Measurements from ENCODE around the gene PGAP2. TPM values are rescaled to one million over a fixed set of nuclear protein-coding genes. Genes with fewer than 3 reads are reported as not detected.

The PGAP2 gene
- total and polyA plus RNA-seq, 8 donors: 13.5 to 32.9 (median 18.8) TPM

DNA sequence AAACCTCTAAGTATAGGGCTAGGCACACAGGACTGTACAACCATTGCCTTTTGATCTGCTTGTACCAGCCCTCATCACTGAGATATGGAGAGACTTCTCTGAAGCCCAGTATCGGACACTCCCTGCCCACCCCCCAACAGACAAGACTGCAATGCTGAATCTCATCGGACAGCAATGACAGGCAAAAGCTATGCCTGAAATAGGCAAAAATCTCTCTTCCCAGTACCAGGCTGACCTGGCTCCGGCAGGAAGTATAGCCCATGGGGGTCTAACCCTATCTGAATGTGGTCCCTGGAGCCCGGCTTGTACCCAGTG lies 25.9 kb downstream of the PGAP2 start:
- 90 to 92% methylated on average over 4 of the region's 4 CpGs for WGBS, 2 donors
- Histone ChIP-seq H3K9me3 (no peaks in the 10 kb centered on the region), H3K27ac (no peak overlapping the region), H3K4me3 (no peak overlapping the region), H3K36me3 (no peaks in the 10 kb centered on the region), H3K4me1 (peaks cover 7 to 13% (median 9%) of the 10 kb centered on the region in 3 donors), H3K27me3 (no peaks in the 10 kb centered on the region)
- DNase-seq (no peak), FAIRE-seq (no peak), ATAC-seq (no peak)
- TF ChIP-seq, protein P1, sequence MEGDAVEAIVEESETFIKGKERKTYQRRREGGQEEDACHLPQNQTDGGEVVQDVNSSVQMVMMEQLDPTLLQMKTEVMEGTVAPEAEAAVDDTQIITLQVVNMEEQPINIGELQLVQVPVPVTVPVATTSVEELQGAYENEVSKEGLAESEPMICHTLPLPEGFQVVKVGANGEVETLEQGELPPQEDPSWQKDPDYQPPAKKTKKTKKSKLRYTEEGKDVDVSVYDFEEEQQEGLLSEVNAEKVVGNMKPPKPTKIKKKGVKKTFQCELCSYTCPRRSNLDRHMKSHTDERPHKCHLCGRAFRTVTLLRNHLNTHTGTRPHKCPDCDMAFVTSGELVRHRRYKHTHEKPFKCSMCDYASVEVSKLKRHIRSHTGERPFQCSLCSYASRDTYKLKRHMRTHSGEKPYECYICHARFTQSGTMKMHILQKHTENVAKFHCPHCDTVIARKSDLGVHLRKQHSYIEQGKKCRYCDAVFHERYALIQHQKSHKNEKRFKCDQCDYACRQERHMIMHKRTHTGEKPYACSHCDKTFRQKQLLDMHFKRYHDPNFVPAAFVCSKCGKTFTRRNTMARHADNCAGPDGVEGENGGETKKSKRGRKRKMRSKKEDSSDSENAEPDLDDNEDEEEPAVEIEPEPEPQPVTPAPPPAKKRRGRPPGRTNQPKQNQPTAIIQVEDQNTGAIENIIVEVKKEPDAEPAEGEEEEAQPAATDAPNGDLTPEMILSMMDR (IDR thresholded peaks at IDR 0.05): no peak
- intact Hi-C loops (cut with DNase I): no loop called here

DNA sequence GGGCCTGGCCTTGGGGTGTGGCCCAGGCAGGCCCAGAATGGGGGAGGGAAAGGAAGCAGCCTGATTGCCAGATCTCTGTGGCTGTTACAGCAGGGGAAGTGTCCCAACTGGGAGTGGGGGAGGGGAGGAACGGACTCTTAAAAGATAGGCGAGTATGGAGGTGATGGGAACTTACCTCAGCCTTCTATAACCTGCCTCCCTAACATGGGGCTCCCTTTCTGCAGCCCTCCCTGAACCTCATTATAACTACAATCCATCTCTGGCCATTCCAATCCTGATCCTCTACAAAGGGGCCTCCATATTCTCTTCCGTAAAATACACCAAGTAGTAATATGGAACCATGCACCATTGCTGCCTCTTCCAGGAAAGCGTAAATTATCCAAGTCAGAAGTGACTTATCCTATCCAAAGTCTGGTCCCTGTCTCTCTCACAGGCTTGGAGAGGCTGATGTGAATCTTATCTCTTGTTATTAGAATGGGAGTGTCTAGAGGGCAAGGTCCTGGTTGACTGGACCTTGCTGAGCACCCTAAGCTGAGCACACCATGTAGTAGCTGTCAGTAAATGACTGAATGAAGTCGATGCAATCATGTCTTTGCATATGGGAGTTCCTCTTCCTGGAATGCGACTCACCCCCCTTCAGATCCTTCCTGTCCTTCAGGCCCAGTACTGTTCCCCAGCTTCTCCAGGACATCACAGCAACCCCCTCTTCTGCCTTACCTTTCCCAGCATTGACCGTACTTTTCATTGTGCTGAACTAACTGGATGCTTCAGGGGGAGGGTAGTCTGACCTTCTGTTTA lies 26.5 kb downstream of the PGAP2 start:
- peaks cover 7 to 15% (median 10%) of the 10 kb centered on the region in 3 donors for H3K4me1 ChIP-seq
- DNase-seq: peak in 1 of 6 donors; percentile 56
- no peak for FAIRE-seq

DNA sequence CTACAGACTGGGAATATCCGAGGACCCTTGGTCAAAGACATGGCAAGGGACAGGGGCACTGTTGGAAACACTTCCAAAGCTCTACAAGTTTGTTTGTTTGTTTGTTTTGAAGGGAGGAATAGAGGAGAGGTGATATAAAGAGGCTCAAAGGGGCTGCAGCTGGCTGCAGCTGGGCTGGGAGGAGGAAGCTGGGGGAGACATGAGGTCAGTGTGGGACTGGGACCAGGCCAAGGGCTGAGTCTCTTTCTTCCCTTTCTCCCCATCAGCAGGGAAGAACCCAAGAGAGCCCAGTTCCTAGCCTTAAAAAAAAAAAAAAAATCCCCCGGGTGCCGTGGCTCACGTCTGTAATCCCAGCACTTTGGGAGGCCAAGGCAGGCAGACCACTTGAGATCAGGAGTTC lies 27.4 kb downstream of the PGAP2 start:
- Histone ChIP-seq H3K27me3 (no peaks in the 10 kb centered on the region), H3K36me3 (no peaks in the 10 kb centered on the region), H3K9me3 (no peaks in the 10 kb centered on the region), H3K27ac (no peak overlapping the region), H3K4me1 (peaks cover 7 to 16% (median 12%) of the 10 kb centered on the region in 3 donors), H3K4me3 (no peak overlapping the region)
- ATAC-seq (peak in 1 of 4 donors; percentile 8), FAIRE-seq (no peak), DNase-seq (no peak)
- WGBS, 2 donors: 88 to 89% methylated on average over 4 of the region's 4 CpGs
- TF ChIP-seq, protein P1 (IDR thresholded peaks at IDR 0.05): no peak
- intact Hi-C loops (cut with DNase I): no loop called here

More for the DNA sequence above, 26.5 kb downstream of the PGAP2 start:
- TF ChIP-seq, protein P1 (IDR thresholded peaks at IDR 0.05): no peak
- Histone ChIP-seq H3K9me3 (no peaks in the 10 kb centered on the region), H3K27ac (no peak overlapping the region), H3K36me3 (no peaks in the 10 kb centered on the region), H3K4me3 (no peak overlapping the region), H3K27me3 (no peaks in the 10 kb centered on the region)
- WGBS, 2 donors: 86 to 96% methylated on average over 7 of the region's 7 CpGs
- intact Hi-C loops (cut with DNase I): no loop called here
- peak in 3 of 4 donors; percentile 11 to 20 (median 12) for ATAC-seq

DNA sequence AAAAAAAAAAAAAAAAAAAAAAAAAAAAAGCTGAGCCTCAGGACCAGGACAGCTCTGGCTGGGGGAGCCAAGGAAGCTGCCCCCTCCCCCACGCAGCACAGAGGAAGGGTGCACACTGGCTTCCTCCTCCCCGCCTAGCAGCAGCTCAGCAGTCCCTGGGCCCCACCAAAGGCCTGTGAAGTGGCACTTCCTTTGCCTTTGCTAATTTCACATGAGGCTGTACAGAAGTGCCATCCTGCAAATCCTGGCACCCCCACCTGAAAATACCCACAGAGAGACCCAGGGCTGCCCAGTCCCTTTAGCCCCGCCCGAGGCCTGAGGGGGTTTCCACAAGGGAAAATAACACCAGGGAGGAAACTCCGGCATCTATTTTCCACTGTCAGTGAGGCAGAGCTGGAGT lies 28.5 kb downstream of the PGAP2 start:
- DNase-seq: peak in 1 of 6 donors; percentile 36
- H3K9me3 ChIP-seq: no peaks in the 10 kb centered on the region
- TF ChIP-seq, protein P1 (IDR thresholded peaks at IDR 0.05): no peak
- intact Hi-C loops (cut with DNase I): no loop called here
- peak overlapping the region in 1 of 4 donors; percentile 12 for H3K4me3 ChIP-seq
- no peaks in the 10 kb centered on the region for H3K27me3 ChIP-seq
- FAIRE-seq: no peak
- WGBS, 2 donors: 80 to 86% methylated on average over 5 of the region's 5 CpGs
- ATAC-seq: no peak
- no peaks in the 10 kb centered on the region for H3K36me3 ChIP-seq
- peak overlapping the region in 1 of 4 donors; percentile 27 for H3K27ac ChIP-seq
- H3K4me1 ChIP-seq: peaks cover 7 to 18% (median 12%) of the 10 kb centered on the region in 3 donors

DNA sequence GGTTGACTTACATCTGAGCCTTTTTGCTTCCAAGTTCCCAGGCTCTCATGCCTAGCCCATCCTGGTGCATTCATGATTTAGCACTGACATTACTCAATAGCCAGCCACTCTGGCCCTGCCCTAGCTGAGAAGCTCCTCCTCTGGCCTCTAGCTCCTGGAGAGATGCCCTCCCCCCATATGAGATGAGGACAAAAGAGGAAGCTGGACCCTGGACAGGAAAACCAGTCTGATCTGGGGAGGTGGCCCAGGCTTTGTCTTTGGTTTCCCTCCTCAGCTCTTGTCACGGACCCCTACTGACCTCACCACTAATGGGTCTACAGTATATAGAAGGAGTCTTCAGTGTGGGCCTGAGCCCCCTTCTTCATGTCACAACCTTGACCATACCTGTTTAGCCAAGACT lies 29.4 kb downstream of the PGAP2 start:
- H3K4me3 ChIP-seq: peak overlapping the region in 1 of 4 donors; percentile 12
- peak in 1 of 6 donors; percentile 59 for DNase-seq
- H3K27me3 ChIP-seq: no peaks in the 10 kb centered on the region
- no peaks in the 10 kb centered on the region for H3K9me3 ChIP-seq
- ATAC-seq: peak in 2 of 4 donors; percentile 2 to 7
- H3K4me1 ChIP-seq: peaks cover 0 to 15% (median 6%) of the 10 kb centered on the region in 3 donors
- H3K27ac ChIP-seq: peak overlapping the region in 2 of 4 donors; percentile 46 to 50
- TF ChIP-seq, protein P1 (IDR thresholded peaks at IDR 0.05): no peak
- intact Hi-C loops (cut with DNase I): no loop called here
- FAIRE-seq: no peak
- 92 to 100% methylated on average over 1 of the region's 1 CpG for WGBS, 2 donors
- no peaks in the 10 kb centered on the region for H3K36me3 ChIP-seq

All from pancreas (tissue), 10 donors.